Measurements from ENCODE around the gene FREM1. TPM values are rescaled to one million over a fixed set of nuclear protein-coding genes. Genes with fewer than 3 reads are reported as not detected.

Gene FREM1
- total and polyA plus RNA-seq, 2 of the 4 experiments (the other 2 are of a cell fraction), result under 0.01 TPM; not detected in 1

DNA sequence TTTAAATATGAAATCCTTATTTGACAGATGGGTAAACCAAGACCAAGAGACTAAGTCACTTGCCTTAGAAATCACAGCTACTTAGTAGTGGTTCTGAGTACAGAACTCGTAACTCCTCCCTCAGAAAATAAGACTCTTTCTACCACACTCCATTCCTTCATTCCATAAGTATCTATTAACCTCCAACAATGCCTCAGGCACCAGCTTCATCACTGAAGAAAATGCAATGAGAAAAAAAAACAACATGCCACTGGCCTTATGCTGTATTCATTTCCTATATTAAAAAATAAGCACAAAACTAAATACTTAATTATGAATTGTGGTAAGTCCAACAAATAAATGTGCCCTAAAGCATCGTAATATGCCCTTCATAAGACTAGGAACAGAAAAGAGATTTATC is 13.5 kb upstream of the FREM1 start:
- Histone ChIP-seq H2BK120ac (ENCODE audit: low read depth, low read length) (no peak overlapping the region), H4K8ac (ENCODE audit: low read depth in 2 of 2, low read length in 2 of 2) (no peak overlapping the region), H3K27ac (ENCODE audit: insufficient read depth, low read length) (no peak overlapping the region), H2AK5ac (ENCODE audit: low read depth, low read length) (no peak overlapping the region), H3K4me2 (ENCODE audit: low read depth, low read length) (no peak overlapping the region), H2BK5ac (ENCODE audit: low read depth, low read length, poor library complexity, severe bottlenecking) (no peak overlapping the region), H4K5ac (ENCODE audit: low read depth, low read length) (no peak overlapping the region), H3K14ac (replicated peaks; ENCODE audit: low read depth, low read length) (no peak overlapping the region), H3K79me1 (ENCODE audit: low read depth in 1 of 2, low read length in 2 of 2) (no peaks in the 10 kb centered on the region), H4K91ac (ENCODE audit: insufficient read depth, low read depth, low read length) (no peak overlapping the region), H3K23ac (ENCODE audit: low read depth, low read length) (no peak overlapping the region), H3K9ac (ENCODE audit: low read depth, low read length) (no peak overlapping the region), H3K9me3 (ENCODE audit: control insufficient read depth, insufficient read depth, low read length) (no peaks in the 10 kb centered on the region), H3K9me1 (ENCODE audit: insufficient read depth, low read length) (no peaks in the 10 kb centered on the region), H4K20me1 (ENCODE audit: insufficient read depth, low read length) (no peaks in the 10 kb centered on the region), H3K56ac (ENCODE audit: extremely low read depth, insufficient read depth, low read length) (no peak overlapping the region), H3K36me3 (ENCODE audit: control insufficient read depth, insufficient read depth, low read length) (no peaks in the 10 kb centered on the region), H3K4me3 (ENCODE audit: insufficient read depth, low read depth, low read length) (no peak overlapping the region), H2BK15ac (ENCODE audit: low read depth, low read length) (no peak overlapping the region), H3K18ac (ENCODE audit: low read depth, low read length) (no peak overlapping the region), H3K27me3 (ENCODE audit: control insufficient read depth, insufficient read depth, low read length) (no peaks in the 10 kb centered on the region), H3K4me1 (ENCODE audit: control insufficient read depth, insufficient read depth, low read length) (no peaks in the 10 kb centered on the region), H3K4ac (ENCODE audit: low read depth, low read length) (no peak overlapping the region), H2AFZ (replicated peaks; ENCODE audit: low read length, poor library complexity) (no peak overlapping the region), H2AK9ac (replicated peaks; ENCODE audit: low read depth, low read length, poor library complexity) (no peak overlapping the region), H2BK20ac (ENCODE audit: low read depth, low read length) (no peak overlapping the region)
- dilution Hi-C loops (cut with HindIII; ENCODE audit: low sequenced_read_pairs, unreplicated experiment) (no loop called here), intact Hi-C loops (cut with micrococcal nuclease) (no loop called here), in situ Hi-C loops (cut with MboI; ENCODE audit: low sequenced_read_pairs) (no loop called here)
- DNase-seq (no peak), ATAC-seq (ENCODE audit: low read depth) (no peak)
- no peak for TF ChIP-seq FOS (IDR thresholded peaks at IDR 0.05; ENCODE audit: low read depth, low read length)
- TF ChIP-seq, protein P1, sequence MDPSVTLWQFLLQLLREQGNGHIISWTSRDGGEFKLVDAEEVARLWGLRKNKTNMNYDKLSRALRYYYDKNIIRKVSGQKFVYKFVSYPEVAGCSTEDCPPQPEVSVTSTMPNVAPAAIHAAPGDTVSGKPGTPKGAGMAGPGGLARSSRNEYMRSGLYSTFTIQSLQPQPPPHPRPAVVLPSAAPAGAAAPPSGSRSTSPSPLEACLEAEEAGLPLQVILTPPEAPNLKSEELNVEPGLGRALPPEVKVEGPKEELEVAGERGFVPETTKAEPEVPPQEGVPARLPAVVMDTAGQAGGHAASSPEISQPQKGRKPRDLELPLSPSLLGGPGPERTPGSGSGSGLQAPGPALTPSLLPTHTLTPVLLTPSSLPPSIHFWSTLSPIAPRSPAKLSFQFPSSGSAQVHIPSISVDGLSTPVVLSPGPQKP (IDR thresholded peaks at IDR 0.05; ENCODE audit: borderline replicate concordance, low read depth, low read length), result no peak
- TF ChIP-seq SMC3 (IDR thresholded peaks at IDR 0.05; ENCODE audit: low read depth, low read length), result no peak
- TF ChIP-seq POLR2A (IDR thresholded peaks at IDR 0.05; ENCODE audit: low read depth, low read length), result no peak
- TF ChIP-seq MAZ (IDR thresholded peaks at IDR 0.05; ENCODE audit: borderline replicate concordance, low read depth, low read length), result no peak
- TF ChIP-seq BHLHE40 (IDR thresholded peaks at IDR 0.05; ENCODE audit: low read depth, low read length), result no peak
- TF ChIP-seq, protein P2, sequence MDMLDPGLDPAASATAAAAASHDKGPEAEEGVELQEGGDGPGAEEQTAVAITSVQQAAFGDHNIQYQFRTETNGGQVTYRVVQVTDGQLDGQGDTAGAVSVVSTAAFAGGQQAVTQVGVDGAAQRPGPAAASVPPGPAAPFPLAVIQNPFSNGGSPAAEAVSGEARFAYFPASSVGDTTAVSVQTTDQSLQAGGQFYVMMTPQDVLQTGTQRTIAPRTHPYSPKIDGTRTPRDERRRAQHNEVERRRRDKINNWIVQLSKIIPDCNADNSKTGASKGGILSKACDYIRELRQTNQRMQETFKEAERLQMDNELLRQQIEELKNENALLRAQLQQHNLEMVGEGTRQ (IDR thresholded peaks at IDR 0.05; ENCODE audit: low read depth, low read length), result no peak
- no peak for TF ChIP-seq RAD21 (IDR thresholded peaks at IDR 0.05; ENCODE audit: low read length)
- no peak for TF ChIP-seq RFX5 (IDR thresholded peaks at IDR 0.05; ENCODE audit: low read depth, low read length)
- no peak for TF ChIP-seq NFE2L2 (IDR thresholded peaks at IDR 0.05; ENCODE audit: low read depth, low read length)
- TF ChIP-seq, protein P3, sequence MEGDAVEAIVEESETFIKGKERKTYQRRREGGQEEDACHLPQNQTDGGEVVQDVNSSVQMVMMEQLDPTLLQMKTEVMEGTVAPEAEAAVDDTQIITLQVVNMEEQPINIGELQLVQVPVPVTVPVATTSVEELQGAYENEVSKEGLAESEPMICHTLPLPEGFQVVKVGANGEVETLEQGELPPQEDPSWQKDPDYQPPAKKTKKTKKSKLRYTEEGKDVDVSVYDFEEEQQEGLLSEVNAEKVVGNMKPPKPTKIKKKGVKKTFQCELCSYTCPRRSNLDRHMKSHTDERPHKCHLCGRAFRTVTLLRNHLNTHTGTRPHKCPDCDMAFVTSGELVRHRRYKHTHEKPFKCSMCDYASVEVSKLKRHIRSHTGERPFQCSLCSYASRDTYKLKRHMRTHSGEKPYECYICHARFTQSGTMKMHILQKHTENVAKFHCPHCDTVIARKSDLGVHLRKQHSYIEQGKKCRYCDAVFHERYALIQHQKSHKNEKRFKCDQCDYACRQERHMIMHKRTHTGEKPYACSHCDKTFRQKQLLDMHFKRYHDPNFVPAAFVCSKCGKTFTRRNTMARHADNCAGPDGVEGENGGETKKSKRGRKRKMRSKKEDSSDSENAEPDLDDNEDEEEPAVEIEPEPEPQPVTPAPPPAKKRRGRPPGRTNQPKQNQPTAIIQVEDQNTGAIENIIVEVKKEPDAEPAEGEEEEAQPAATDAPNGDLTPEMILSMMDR (conservative IDR thresholded peaks at IDR 0.05; ENCODE audit: low read depth, low read length), result no peak
- TF ChIP-seq CEBPB (IDR thresholded peaks at IDR 0.05; ENCODE audit: low read depth, low read length), result no peak
- no peak for TF ChIP-seq CHD1 (IDR thresholded peaks at IDR 0.05; ENCODE audit: low read depth, low read length)
- CTCF ChIA-PET, result no interaction called here
- POLR2A ChIA-PET (ENCODE audit: unreplicated experiment), result no interaction called here
- BruUV-seq (replicated peaks), result no TSS peak
- no CpG with 5 or more reads among the region's 2 CpGs for WGBS, 2 experiments (ENCODE audit: extremely low coverage in 2 of 2, insufficient read length in 1 of 2)

All from IMR-90 (cell line).